GM18951 (cell line): Measurements from ENCODE around the gene CYP3A7.
"Not testable (repeated sequence)": the region's sequence is repeated elsewhere in the genome, so short reads cannot be mapped to it uniquely, and the experiment has no call there.

Source experiments
- POLR2A ChIP-seq: IDR thresholded peaks from 4 replicates; pipeline ENCODE4 v1.6.1; 2011; ENCODE audit warnings: mild to moderate bottlenecking; ENCODE audit not compliant: insufficient read length, insufficient read depth; ENCODE audit errors: extremely low read depth
- in situ Hi-C: fragments of 300-500 bp; cut with MboI; formaldehyde crosslinking; loops from one replicate; pipeline ENCODE4 v1.12.0; 2022; ENCODE audit warnings: low sequenced_read_pairs, mixed read lengths, inconsistent platforms; ENCODE audit not compliant: unreplicated experiment

Gene CYP3A7

GRCh38 chr7:99755085-99755484, 20.1 kb upstream of the CYP3A7 start:
- no peak for TF ChIP-seq POLR2A
- in situ Hi-C loops, result no loop called here

GRCh38 chr7:99752356-99752755, 17.4 kb upstream of the CYP3A7 start:
- no peak for TF ChIP-seq POLR2A
- in situ Hi-C loops, result no loop called here

DNA sequence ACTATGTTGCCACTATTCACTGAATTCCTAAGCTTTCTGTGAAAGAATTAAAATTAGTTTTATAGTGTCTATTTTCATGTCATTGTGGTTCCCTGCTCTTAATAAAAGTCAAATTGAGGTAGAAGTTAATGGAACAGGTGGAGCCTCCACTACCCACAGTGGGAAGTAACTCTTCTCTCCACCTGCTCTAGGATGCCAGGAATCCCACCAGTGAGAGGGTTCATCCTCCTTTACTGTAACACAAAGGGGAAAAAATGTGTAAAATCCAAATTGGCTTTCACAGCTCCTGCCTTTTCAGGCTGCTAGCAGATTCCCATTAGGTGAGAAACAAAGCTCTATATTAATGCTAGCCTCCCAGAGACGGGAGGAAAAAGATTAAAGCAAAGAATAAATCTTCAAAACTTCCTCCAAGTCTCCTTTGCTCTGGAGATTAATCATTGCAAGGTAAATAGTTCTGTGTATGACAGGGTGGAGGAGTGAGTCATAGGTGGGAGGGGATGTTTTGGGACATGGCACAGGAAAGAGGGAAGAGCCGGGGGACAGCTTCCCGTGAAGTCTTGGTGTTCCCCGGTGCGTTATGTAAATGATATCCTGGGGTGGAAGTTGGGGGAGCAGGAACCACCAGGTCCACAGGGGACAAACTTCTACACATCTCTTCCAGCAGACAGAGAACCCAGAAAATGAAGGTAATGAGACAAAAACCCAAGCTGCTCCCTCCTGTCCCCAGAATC, 16.5 kb upstream of the CYP3A7 start:
- in situ Hi-C loops, result not testable (repeated sequence)

DNA sequence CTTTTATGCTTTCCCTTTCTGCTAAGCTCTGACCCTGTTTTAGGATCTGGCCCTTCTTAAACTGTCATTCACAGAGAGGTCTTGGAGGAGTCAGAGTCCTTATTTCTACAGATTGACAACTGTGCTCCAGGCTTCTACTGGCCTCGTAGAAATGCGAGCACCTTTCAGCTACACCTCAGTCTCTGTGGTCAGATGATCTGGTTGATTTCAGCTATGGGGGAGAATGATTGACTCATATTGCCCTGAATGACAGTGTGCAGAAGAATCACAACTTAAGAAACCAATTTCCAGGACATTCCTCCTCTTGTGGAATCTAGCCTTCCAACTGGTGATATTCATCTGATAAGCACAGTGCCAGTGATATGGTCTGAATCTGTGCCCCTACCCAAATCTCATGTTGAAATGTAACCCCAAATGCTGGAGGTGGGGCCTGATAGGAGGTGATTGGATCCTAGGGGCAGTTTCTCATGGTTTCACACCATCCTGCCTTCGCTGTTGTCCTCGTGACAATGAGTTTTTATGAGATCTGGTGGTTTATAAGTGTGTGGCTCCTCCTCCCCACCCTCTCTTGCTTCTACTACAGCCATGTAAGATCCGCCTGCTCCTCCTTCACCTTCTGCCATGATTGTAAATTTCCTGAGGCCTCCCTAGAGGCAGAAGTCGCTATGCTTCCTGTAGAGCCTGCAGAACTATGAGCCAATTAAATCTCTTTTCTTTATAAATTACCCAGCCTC, 14.0 kb upstream of the CYP3A7 start:
- TF ChIP-seq POLR2A, result no peak
- in situ Hi-C loops, result no loop called here

- in situ Hi-C loops, result not testable (repeated sequence)
These were observed 11.9 kb upstream of the CYP3A7 start for GRCh38 chr7:99746915-99747314.

GRCh38 chr7:99745395-99745794, 10.4 kb upstream of the CYP3A7 start:
- in situ Hi-C loops, result not testable (repeated sequence)

- no peak for TF ChIP-seq POLR2A
- in situ Hi-C loops, result no loop called here
These were observed 7.9 kb upstream of the CYP3A7 start for GRCh38 chr7:99742737-99743394.

- in situ Hi-C loops, result no loop called here
- no peak for TF ChIP-seq POLR2A
These were observed 6.4 kb upstream of the CYP3A7 start for GRCh38 chr7:99741441-99741795.

DNA sequence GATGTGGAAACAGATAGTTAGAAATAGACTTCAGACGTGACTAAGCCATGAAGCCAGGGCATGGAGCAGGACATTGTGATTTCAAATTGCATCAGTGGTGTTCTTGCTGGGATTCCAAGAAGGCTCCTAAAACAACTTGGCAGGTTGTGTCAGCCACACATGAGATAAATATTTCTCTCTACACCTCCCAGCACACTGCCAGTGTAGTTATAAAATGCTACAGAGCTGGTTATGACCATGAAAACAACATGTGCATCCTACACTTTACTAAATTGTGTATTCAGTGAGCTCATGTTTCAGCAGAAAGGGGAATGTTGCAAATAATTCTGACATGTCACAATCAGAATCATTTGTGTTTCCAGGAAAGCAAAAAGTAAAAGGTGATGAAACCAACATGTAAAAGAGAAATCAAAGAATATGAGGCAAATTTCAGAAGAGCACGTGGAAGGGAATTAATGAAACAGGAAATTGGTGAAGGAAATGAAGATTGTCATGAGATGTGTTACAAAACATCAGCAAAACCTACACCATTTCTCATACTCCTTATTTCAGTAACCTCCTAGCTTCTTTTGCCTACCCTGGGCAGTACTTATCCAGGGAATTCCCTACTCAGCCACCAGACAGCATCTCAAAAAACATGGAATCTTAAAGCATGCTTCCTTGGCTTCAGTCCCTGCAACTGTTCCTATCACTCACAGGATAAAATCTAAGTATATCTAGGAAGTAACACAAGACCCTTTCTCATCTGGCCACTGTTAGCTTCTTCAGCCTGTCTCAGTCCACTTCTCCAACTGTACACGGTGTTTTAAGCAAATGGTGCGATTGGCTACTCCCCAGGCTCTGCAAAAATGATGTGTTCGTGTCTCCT, 5.8 kb upstream of the CYP3A7 start:
- no peak for TF ChIP-seq POLR2A
- in situ Hi-C loops, result no loop called here

GRCh38 chr7:99739699-99740572, 4.9 kb upstream of the CYP3A7 start:
- no peak for TF ChIP-seq POLR2A
- in situ Hi-C loops, result no loop called here

GRCh38 chr7:99737726-99738125, 2.7 kb upstream of the CYP3A7 start:
- TF ChIP-seq POLR2A, result no peak
- in situ Hi-C loops, result no loop called here

- in situ Hi-C loops, result not testable (repeated sequence)
These were observed 1.7 kb upstream of the CYP3A7 start for GRCh38 chr7:99736667-99737066.

GRCh38 chr7:99733448-99733847, 1.5 kb downstream of the CYP3A7 start:
- no peak for TF ChIP-seq POLR2A
- in situ Hi-C loops, result no loop called here

DNA sequence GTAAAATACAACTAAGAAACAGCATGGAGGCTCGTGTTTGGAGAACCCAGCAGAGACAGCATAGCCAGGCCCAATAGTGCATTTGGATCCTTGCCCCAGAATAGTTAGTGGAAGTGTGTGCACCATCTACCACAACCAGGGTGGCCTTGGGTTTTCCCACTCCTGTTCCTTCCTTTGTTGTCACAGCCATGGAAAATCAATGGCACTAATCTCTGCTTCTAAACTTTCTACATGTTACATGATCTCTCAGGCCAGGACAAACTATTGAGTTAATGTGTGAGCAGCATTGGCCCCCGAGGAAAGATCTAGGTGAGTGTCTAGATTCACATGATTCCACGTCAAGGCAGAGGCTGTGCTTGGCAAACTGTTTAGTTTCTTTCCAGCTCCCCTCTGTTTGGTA, 2.0 kb downstream of the CYP3A7 start:
- no peak for TF ChIP-seq POLR2A
- in situ Hi-C loops, result no loop called here
